Activated gamma-delta T cell treated with anti-CD3 and anti-CD28 coated beads, Interleukin-2, amount 50 U/mL, for 16 hours (primary cell): Measurements from ENCODE around the gene SEC16B.
"Not testable (repeated sequence)": the region's sequence is repeated elsewhere in the genome, so short reads cannot be mapped to it uniquely, and the experiment has no call there.

Experiments used
- DNase-seq: peaks from one replicate; pipeline ENCODE4 v3.0.0-alpha.2; 2020; ENCODE audit warnings: low read depth

Gene SEC16B, protein sequence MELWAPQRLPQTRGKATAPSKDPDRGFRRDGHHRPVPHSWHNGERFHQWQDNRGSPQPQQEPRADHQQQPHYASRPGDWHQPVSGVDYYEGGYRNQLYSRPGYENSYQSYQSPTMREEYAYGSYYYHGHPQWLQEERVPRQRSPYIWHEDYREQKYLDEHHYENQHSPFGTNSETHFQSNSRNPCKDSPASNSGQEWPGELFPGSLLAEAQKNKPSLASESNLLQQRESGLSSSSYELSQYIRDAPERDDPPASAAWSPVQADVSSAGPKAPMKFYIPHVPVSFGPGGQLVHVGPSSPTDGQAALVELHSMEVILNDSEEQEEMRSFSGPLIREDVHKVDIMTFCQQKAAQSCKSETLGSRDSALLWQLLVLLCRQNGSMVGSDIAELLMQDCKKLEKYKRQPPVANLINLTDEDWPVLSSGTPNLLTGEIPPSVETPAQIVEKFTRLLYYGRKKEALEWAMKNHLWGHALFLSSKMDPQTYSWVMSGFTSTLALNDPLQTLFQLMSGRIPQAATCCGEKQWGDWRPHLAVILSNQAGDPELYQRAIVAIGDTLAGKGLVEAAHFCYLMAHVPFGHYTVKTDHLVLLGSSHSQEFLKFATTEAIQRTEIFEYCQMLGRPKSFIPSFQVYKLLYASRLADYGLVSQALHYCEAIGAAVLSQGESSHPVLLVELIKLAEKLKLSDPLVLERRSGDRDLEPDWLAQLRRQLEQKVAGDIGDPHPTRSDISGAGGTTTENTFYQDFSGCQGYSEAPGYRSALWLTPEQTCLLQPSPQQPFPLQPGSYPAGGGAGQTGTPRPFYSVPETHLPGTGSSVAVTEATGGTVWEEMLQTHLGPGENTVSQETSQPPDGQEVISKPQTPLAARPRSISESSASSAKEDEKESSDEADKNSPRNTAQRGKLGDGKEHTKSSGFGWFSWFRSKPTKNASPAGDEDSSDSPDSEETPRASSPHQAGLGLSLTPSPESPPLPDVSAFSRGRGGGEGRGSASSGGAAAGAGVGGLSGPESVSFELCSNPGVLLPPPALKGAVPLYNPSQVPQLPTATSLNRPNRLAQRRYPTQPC

GRCh38 chr1:177969825-177970371 lies at the start of gene SEC16B:
Gene SEC16B, minus strand, starts transcription at chr1:177970058. Its CDS starts 2,077 bp downstream, at chr1:177967981.
- no peak for DNase-seq

DNA sequence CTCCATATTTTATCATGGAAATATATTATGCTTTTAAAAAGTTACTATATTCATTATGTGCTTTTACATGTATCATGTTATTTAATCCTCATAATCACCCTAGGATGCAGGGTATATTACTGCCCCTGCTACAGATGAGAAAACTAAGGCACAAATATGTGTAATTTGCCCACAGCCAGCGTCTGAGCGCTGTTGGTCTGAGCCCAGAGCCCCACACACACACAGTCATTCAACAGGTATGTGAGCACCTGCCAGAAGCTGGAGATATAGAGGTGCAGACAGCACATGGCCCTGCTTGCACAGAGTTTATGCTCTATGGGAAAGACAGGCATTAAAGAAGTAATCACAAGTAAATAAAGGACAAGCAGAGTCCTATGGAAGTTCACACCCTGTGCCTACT lies 49.8 kb upstream of the SEC16B start:
- DNase-seq, result no peak

- no peak for DNase-seq
Observed at GRCh38 chr1:178019208-178019607, 49.4 kb upstream of the SEC16B start.

- DNase-seq, result no peak
Observed at GRCh38 chr1:178017517-178017916, 47.7 kb upstream of the SEC16B start.

- DNase-seq, result no peak
Observed at GRCh38 chr1:178011864-178012503, 42.1 kb upstream of the SEC16B start.

- DNase-seq, result no peak
Observed at GRCh38 chr1:178011465-178011828, 41.6 kb upstream of the SEC16B start.

- DNase-seq, result no peak
Observed at GRCh38 chr1:178010674-178011464, 41.0 kb upstream of the SEC16B start.

GRCh38 chr1:178006043-178006442 lies 36.2 kb upstream of the SEC16B start:
- no peak for DNase-seq

DNA sequence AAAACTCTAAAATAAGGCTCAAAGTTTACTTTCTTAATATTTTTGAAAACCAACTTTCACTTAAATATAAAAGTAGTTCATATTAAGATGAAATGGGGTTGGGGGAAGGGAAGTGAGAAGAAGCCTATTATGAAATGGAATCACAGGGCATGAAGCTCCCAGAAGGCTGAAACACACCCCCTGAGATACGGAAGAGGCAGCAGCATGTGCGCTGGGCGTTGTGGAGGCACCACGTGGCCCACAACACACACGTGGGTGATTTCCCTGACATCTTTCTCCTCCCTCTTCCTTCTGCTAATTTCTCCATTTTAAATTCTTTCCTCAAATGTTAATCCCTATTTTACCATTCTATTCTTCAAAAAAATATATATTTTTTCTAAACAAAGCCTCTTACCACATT lies 35.6 kb upstream of the SEC16B start:
- DNase-seq, result no peak

DNA sequence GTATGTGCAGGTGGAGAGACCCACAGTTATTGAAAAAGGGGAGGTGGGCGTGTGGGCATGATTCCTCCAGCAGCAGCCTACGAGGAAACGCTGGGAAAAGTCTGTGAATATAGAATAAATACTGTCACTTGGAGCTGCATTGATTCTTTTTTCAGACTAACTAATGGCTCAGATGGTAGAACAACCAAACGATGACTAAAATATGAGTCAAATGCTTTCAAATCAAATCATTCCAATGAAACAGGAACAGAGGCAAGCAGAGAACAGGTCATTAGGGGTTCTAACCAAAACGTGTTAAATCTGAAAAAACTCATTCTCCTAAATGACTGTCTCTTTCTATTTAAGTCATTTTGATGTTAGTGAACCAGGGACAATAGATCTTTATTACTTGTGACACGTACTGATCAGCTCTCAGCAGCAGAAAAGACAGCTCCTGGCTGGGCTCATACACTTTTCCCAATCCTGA lies 35.1 kb upstream of the SEC16B start:
- no peak for DNase-seq

- DNase-seq, result no peak
Observed at GRCh38 chr1:177998696-177999631, 29.1 kb upstream of the SEC16B start.

DNA sequence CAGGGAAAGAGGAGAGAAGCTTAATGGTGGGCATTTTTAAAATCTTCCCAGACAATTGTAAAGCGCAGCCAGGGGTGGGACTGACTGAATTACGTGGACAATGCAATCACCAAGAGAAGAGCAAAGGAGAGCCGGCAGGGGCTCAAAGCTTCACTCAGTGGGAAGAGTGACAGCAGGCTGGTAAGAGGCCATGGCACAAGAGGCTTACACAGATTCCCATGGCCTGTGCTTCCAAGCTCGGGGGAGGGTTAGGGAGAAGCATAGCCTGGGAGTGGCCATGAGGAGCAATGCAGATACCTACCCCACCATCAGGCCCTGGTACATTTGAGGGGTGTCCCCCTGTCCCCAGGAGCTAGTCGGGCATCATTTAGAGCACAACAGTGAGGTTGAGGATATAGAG lies 27.1 kb upstream of the SEC16B start:
- DNase-seq, result no peak

DNA sequence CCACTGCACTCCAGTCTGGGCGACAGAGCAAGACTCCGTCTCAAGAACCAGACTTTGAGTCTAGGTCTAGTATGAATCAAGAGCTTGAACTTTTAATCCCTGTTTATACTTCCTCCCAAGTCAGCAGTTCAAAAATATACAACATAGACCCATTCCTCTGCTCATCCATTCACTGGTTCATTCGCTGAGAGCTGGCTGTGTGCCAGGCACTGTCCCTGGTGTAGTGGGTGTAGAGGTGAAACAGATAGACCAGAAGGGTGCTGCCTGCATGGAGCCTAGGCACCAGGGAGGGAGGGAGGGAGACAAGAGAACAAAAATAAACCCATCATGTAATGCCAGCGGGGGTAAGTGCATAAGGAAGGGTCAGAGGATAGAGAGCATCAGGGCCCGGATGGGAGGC lies 25.5 kb upstream of the SEC16B start:
- DNase-seq, result no peak

GRCh38 chr1:177986281-177986680 lies 16.4 kb upstream of the SEC16B start:
- not testable (repeated sequence) for DNase-seq

- no peak for DNase-seq
Observed at GRCh38 chr1:177984761-177985160, 14.9 kb upstream of the SEC16B start.

DNA sequence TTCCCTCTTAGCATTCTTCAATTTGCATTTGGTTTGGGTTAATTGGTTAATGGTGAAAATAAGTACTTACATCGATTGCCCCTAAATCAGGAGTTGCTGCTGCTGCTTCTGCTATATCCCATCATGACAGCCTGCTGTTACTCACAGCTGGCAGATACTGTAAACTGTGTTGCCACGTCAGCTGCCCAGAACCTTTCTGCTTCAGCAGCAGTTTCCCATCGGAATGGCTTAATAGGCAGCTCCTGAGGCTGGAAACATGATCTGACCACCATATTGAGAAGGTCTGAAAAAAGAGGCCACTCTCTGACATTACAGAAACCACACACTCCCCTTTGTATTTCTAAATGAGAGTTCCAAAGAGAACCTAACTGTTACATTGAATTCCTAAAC lies 14.3 kb upstream of the SEC16B start:
- DNase-seq, result no peak

DNA sequence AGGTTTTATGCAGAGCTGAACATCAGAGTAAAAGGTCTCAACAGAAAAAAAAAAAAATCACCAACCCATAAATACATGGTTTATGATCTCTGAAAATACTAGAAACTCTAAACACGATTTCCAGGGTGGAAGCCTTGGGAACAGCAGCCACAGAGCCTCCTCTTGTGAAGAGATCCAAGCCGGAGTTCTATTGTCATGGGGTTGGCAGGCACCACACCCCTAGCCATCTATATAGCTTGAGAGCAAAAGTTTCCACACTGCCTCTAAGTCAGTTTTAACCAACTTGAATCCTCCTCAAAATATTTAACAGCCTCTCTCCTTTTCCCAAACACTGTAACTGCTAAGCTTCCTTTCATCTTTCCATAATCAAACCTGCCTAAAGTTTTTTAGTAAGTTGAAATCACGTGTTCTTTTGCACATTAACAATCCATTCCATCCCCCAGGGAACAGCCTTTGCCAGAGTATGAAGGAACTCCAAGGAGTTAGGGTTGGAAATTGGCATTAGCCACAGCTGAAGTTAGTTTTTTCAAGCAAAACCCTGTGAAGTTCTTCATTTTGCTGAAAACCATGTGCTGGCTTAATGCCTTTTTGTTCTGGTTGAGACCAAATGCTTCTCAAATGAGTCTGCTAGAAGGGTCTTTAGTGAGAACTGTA lies 13.8 kb upstream of the SEC16B start:
- DNase-seq, result no peak

DNA sequence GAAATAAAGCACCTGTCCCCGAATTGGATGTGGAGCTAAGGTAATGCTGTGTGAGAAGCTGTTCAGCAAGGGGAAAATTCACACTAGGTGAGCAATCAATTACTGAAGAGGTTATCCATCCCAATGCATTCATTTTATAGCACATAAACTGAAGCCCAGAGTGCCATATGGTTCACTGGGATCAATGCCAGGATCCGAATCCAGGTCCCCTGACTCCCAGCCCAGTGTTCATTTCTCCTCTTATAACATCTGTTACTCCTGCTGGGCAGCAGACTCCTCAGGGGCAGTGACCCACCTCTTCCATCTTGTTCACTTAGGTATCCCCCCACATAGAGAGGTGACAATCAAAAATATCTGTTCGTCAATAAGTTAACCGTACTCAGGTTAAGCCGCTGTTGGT lies 13.2 kb upstream of the SEC16B start:
- no peak for DNase-seq

DNA sequence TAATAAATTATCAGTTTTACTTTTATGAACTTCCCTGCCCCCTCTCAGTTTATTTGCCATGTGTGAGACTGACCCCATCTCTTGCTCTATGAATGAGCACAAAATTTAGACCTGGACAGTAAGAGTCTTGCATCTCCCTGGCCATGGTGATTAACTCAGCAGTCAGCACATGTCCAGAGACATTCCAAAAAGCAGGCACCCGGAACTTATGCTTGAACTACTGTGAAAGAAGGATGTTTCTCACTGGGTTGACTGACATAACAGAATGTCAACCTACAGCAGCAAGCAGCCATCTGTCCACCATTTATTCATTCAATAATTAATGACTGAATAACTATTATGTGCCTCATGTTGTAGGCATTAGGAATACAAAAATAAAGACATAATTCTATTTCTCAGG lies 11.3 kb upstream of the SEC16B start:
- no peak for DNase-seq
